ENCODE measurements around the gene OBSCN. TPM values are rescaled to one million over a fixed set of nuclear protein-coding genes. Genes with fewer than 3 reads are reported as not detected.
A peak's percentile ranks its signal among the peaks of the same experiment; 100 is the strongest.

OBSCN gene
- total RNA-seq, 1 donor from 2014 or later, result 10.2 TPM

DNA sequence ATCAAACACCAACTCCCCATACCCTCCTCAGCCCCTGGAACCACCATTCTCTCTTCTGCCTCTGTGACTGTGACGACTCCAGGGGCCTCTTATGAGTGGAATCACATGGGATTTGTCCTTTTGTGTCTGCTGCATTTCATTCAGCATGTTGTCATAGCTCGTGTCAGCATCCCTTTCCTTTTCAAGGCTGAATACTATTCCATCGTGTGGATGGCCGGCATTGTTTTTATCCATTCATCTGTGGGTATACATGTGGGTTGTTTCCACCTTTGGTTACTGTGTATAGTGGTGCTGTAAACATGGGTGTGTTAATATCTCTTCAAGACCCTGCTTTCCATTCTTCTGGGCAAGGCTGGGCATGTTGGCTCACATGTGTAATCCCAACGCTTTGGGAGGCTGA is 17.1 kb upstream of the OBSCN start:
- H3K27me3 Mint-ChIP-seq (ENCODE audit: low read depth), result no peaks in the 10 kb centered on the region
- peaks cover 11% of the 10 kb centered on the region for H3K9me3 Mint-ChIP-seq (ENCODE audit: low read depth)
- peaks cover 6% of the 10 kb centered on the region for H3K36me3 Mint-ChIP-seq (ENCODE audit: low read depth)
- DNase-seq (ENCODE audit: low spot score), result peak; percentile 4
- no peaks in the 10 kb centered on the region for H3K4me1 Mint-ChIP-seq (ENCODE audit: low read depth)
- H3K4me3 Mint-ChIP-seq (ENCODE audit: unreplicated experiment), result no peak overlapping the region
- TF ChIP-seq, protein P1, sequence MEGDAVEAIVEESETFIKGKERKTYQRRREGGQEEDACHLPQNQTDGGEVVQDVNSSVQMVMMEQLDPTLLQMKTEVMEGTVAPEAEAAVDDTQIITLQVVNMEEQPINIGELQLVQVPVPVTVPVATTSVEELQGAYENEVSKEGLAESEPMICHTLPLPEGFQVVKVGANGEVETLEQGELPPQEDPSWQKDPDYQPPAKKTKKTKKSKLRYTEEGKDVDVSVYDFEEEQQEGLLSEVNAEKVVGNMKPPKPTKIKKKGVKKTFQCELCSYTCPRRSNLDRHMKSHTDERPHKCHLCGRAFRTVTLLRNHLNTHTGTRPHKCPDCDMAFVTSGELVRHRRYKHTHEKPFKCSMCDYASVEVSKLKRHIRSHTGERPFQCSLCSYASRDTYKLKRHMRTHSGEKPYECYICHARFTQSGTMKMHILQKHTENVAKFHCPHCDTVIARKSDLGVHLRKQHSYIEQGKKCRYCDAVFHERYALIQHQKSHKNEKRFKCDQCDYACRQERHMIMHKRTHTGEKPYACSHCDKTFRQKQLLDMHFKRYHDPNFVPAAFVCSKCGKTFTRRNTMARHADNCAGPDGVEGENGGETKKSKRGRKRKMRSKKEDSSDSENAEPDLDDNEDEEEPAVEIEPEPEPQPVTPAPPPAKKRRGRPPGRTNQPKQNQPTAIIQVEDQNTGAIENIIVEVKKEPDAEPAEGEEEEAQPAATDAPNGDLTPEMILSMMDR (IDR thresholded peaks at IDR 0.05), result no peak
- no peak overlapping the region for H3K27ac Mint-ChIP-seq (ENCODE audit: unreplicated experiment)

DNA sequence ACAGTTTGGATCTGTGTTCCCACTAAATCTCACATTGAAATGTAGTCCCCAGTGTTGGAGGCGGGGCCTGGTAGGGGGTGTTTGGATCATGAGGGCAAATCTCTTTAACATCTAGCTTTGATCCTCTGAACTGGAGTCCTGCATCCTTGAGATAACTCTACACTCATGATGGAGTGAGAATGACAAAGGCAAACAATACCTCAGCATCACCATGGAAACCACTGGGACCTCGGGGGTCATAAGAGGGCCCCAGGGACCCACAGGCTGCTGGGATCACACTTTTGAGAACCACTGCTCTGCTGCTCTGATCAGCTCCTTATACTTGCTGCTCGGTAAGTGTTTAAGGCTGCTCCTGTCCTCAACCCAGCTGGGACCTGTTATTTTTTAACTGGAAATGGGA is 13.4 kb upstream of the OBSCN start:
- Mint-ChIP-seq H3K27ac (ENCODE audit: unreplicated experiment) (no peak overlapping the region), H3K9me3 (ENCODE audit: low read depth) (peaks cover 14% of the 10 kb centered on the region), H3K36me3 (ENCODE audit: low read depth) (peaks cover 18% of the 10 kb centered on the region), H3K27me3 (ENCODE audit: low read depth) (no peaks in the 10 kb centered on the region), H3K4me3 (ENCODE audit: unreplicated experiment) (no peak overlapping the region), H3K4me1 (ENCODE audit: low read depth) (no peaks in the 10 kb centered on the region)
- DNase-seq (ENCODE audit: low spot score), result peak; percentile 17
- TF ChIP-seq, protein P1 (IDR thresholded peaks at IDR 0.05), result no peak

DNA sequence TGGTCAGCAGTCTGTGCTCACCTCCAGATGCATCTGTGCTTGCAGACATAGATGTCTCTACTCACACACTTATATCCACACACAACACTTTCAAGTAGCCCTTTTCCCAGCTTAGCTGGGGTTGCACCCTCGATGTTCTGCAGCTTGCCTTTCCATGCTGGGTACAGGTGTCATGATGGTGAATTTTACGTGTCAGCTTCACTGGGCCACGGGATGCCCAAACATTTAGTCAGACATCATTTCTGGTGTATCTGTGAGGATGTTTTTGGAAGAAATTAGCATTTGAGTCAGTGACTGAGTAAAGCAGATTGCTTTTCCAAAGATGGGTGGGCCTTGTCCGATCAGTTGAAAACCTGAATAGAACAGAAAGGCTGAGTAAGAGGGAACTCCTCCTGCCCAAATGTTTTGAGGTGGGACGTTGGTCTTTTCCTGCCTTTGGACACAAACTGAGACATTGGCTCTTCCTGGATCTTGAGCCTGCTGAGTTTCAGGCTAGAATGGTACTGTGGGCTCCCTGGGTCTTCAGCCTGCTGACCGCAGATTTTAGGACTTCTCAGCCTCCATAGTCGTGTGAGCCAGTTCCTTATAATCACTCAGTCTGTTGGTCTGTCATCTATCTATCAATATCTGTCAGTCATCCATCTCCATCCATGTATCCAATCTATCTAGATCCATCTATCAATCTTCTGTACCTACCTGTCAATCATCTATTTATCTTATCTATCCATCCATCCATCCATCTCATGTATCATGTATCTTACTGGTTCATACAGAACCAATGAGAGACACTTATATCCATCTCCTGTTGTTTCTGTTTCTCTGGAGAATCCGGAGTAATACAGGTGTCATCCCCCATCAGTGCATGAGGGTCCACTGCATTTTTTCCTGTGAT is 12.7 kb upstream of the OBSCN start:
- H3K27ac Mint-ChIP-seq (ENCODE audit: unreplicated experiment), result no peak overlapping the region
- DNase-seq (ENCODE audit: low spot score), result peak; percentile 25
- no peaks in the 10 kb centered on the region for H3K4me1 Mint-ChIP-seq (ENCODE audit: low read depth)
- H3K27me3 Mint-ChIP-seq (ENCODE audit: low read depth), result no peaks in the 10 kb centered on the region
- peaks cover 21% of the 10 kb centered on the region for H3K36me3 Mint-ChIP-seq (ENCODE audit: low read depth)
- TF ChIP-seq, protein P1 (IDR thresholded peaks at IDR 0.05), result no peak
- peaks cover 18% of the 10 kb centered on the region for H3K9me3 Mint-ChIP-seq (ENCODE audit: low read depth)
- H3K4me3 Mint-ChIP-seq (ENCODE audit: unreplicated experiment), result no peak overlapping the region

DNA sequence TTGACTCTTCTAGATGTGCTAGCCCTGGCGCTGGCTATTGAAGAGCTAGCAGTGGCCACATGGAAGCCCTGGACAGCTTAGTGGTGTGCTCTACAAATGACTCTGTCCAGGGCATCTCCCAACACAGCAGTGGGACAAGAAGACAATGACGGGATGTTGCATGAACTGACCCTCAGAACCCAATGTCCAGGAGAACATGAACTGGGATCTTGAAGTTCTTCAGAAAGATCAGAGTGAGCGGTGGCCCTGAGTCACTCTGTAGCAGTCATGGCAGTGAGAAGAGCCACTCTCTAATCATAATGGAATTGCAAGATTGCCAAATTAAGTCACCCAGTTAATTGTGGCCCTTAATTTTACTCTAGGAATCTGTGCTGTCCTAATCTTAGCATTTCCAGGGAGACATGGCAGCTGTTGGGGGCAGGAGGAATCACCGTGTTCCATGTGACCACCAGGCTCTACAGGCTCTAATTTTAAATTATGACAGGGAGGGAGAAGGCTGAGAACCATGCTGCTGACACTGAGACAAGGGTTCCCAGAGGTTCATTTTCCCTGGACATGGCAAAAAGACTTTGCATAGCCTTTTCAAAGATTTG is 10.2 kb upstream of the OBSCN start:
- H3K27me3 Mint-ChIP-seq (ENCODE audit: low read depth), result no peaks in the 10 kb centered on the region
- DNase-seq (ENCODE audit: low spot score), result peak; percentile 14
- no peak overlapping the region for H3K4me3 Mint-ChIP-seq (ENCODE audit: unreplicated experiment)
- TF ChIP-seq, protein P1 (IDR thresholded peaks at IDR 0.05), result no peak
- no peak overlapping the region for H3K27ac Mint-ChIP-seq (ENCODE audit: unreplicated experiment)
- H3K4me1 Mint-ChIP-seq (ENCODE audit: low read depth), result no peaks in the 10 kb centered on the region
- H3K36me3 Mint-ChIP-seq (ENCODE audit: low read depth), result peaks cover 26% of the 10 kb centered on the region
- H3K9me3 Mint-ChIP-seq (ENCODE audit: low read depth), result peaks cover 22% of the 10 kb centered on the region

DNA sequence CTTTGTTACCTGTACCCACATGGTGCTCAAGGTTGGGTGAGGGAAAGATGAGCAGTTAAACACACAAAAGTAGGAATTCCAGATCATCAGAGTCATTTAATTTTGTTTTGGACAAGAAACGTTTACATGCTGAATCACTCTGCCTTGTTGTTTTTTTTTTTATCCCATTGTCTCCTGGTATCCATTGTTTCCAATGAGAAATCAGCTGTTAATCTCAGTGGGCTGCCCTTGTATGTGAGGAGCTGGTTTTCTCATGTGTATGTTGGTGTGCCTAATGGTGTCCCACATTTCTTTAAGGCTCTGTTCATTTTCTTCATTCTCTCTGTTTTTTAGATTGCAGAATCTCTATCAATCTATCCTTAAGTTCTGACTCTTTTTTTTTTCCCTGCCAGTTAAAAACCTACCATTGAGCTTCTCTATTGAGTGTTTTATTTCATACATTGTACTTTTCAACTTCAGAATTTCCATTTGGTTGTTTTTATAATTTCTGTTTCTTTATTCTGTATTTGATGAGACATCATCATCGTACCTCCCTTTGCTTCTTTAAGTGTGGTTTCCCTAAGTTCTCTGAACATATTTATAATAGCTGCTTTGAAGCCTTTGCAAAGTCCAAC is 8.8 kb upstream of the OBSCN start:
- H3K27ac Mint-ChIP-seq (ENCODE audit: unreplicated experiment), result no peak overlapping the region

More for the DNA sequence above, 8.8 kb upstream of the OBSCN start:
- H3K27me3 Mint-ChIP-seq (ENCODE audit: low read depth), result no peaks in the 10 kb centered on the region
- no peaks in the 10 kb centered on the region for H3K4me1 Mint-ChIP-seq (ENCODE audit: low read depth)
- DNase-seq (ENCODE audit: low spot score), result no peak
- H3K36me3 Mint-ChIP-seq (ENCODE audit: low read depth), result peaks cover 26% of the 10 kb centered on the region
- H3K9me3 Mint-ChIP-seq (ENCODE audit: low read depth), result peaks cover 22% of the 10 kb centered on the region
- no peak overlapping the region for H3K4me3 Mint-ChIP-seq (ENCODE audit: unreplicated experiment)
- TF ChIP-seq, protein P1 (IDR thresholded peaks at IDR 0.05), result no peak
